ENCODE measurements around the gene GPC6. TPM values are rescaled to one million over a fixed set of nuclear protein-coding genes. Genes with fewer than 3 reads are reported as not detected.

The GPC6 gene
- total and polyA plus RNA-seq, 2 donors (not counting 1 experiment from before 2014, with no cell fraction given), result not detected

GRCh38 chr13:94224670-94225069 is 998.1 kb downstream of the GPC6 start:
- Mint-ChIP-seq H3K27ac (no peak overlapping the region), H3K4me1 (no peaks in the 10 kb centered on the region), H3K9me3 (ENCODE audit: insufficient read depth) (no peaks in the 10 kb centered on the region), H3K27me3 (peaks cover 2% of the 10 kb centered on the region), H3K4me3 (no peak overlapping the region)
- no peaks in the 10 kb centered on the region for H3K36me3 ChIP-seq (replicated peaks in 1 of 2; ENCODE audit: control extremely low read depth in 1 of 2, control insufficient read depth in 1 of 2, extremely low read depth in 1 of 2, insufficient read depth in 2 of 2, low read length in 1 of 2)
- no peaks in the 10 kb centered on the region for H3K4me1 ChIP-seq (ENCODE audit: control insufficient read depth in 2 of 2, insufficient read depth in 2 of 2, low read length in 2 of 2)
- POLR2A ChIA-PET, result no interaction called here
- H3K4me2 ChIP-seq (replicated peaks; ENCODE audit: low read depth, low read length, poor library complexity, severe bottlenecking), result no peak overlapping the region
- no peak for ATAC-seq (ENCODE audit: low read depth)
- H3K9ac ChIP-seq (ENCODE audit: low read length), result no peak overlapping the region
- TF ChIP-seq EZH2 (IDR thresholded peaks at IDR 0.05; ENCODE audit: borderline replicate concordance, insufficient read depth, low read depth, low read length, poor library complexity, severe bottlenecking) (no peak), CTCF (IDR thresholded peaks at IDR 0.05) (no peak)
- H3K4me3 ChIP-seq (ENCODE audit: control extremely low read depth in 1 of 5, extremely low read depth in 1 of 5, insufficient read depth in 1 of 5, low read depth in 2 of 5, low read length in 4 of 5), result no peak overlapping the region
- intact Hi-C loops (cut with micrococcal nuclease), result no loop called here
- no peak for DNase-seq
- H3K79me2 ChIP-seq (ENCODE audit: control insufficient read depth, insufficient read depth, low read length), result no peaks in the 10 kb centered on the region
- no peaks in the 10 kb centered on the region for H3K9me3 ChIP-seq (ENCODE audit: control extremely low read depth in 1 of 3, control insufficient read depth in 2 of 3, insufficient read depth in 1 of 3, low read length in 2 of 3)
- H2AFZ ChIP-seq (ENCODE audit: insufficient read depth, low read depth, low read length, poor library complexity, severe bottlenecking), result no peak overlapping the region
- H3K27ac ChIP-seq (ENCODE audit: low read length in 2 of 2), result no peak overlapping the region
- no peaks in the 10 kb centered on the region for H3K27me3 ChIP-seq (replicated peaks in 1 of 4; ENCODE audit: control extremely low read depth in 1 of 4, control insufficient read depth in 3 of 4, insufficient read depth in 4 of 4, low read length in 3 of 4)
- 96% methylated on average over 2 of the region's 3 CpGs for WGBS (ENCODE audit: insufficient coverage)
- CTCF ChIA-PET, result no interaction called here
- no peaks in the 10 kb centered on the region for H4K20me1 ChIP-seq (ENCODE audit: control insufficient read depth, insufficient read depth, low read length, poor library complexity, severe bottlenecking)

DNA sequence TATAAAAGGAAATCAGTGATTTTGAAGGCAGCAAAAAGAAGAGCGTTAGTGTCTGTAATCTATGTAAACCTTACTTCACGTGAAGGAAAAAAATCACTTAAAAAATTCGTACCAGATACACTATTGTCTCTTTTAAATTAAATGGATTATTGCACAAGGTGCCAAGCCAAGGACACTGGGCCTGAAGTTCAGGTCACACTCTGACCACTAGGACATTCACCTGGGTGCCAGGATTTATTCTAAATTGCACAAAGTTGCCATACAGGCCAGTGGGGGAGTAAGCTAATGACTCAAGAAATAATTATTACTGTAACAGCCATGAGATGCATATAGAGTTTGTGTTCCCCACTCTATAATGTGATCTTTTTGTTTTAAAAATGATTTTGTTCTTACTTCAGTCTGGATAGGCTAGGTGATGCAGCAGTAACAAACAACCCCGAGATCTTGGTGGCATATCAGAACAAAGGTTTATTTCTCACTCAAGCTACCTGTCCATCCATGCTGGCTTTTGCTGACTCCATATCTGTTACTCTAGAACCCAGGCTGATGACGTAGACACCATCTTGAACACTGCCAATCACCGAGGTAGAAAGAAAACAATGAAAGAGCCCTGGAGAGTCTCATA is 1000.8 kb downstream of the GPC6 start:
- Histone ChIP-seq H3K4me2 (replicated peaks; ENCODE audit: low read depth, low read length, poor library complexity, severe bottlenecking) (no peak overlapping the region), H3K9me3 (ENCODE audit: control extremely low read depth in 1 of 3, control insufficient read depth in 2 of 3, insufficient read depth in 1 of 3, low read length in 2 of 3) (no peaks in the 10 kb centered on the region), H3K36me3 (replicated peaks in 1 of 2; ENCODE audit: control extremely low read depth in 1 of 2, control insufficient read depth in 1 of 2, extremely low read depth in 1 of 2, insufficient read depth in 2 of 2, low read length in 1 of 2) (no peaks in the 10 kb centered on the region), H3K27ac (ENCODE audit: low read length in 2 of 2) (no peak overlapping the region), H3K27me3 (replicated peaks in 1 of 4; ENCODE audit: control extremely low read depth in 1 of 4, control insufficient read depth in 3 of 4, insufficient read depth in 4 of 4, low read length in 3 of 4) (no peaks in the 10 kb centered on the region), H3K4me1 (ENCODE audit: control insufficient read depth in 2 of 2, insufficient read depth in 2 of 2, low read length in 2 of 2) (no peaks in the 10 kb centered on the region), H3K4me3 (ENCODE audit: control extremely low read depth in 1 of 5, extremely low read depth in 1 of 5, insufficient read depth in 1 of 5, low read depth in 2 of 5, low read length in 4 of 5) (no peak overlapping the region), H4K20me1 (ENCODE audit: control insufficient read depth, insufficient read depth, low read length, poor library complexity, severe bottlenecking) (no peaks in the 10 kb centered on the region), H3K9ac (ENCODE audit: low read length) (no peak overlapping the region), H2AFZ (ENCODE audit: insufficient read depth, low read depth, low read length, poor library complexity, severe bottlenecking) (no peak overlapping the region), H3K79me2 (ENCODE audit: control insufficient read depth, insufficient read depth, low read length) (no peaks in the 10 kb centered on the region)
- DNase-seq (no peak), ATAC-seq (ENCODE audit: low read depth) (no peak)
- peaks cover 2% of the 10 kb centered on the region for H3K27me3 Mint-ChIP-seq
- intact Hi-C loops (cut with micrococcal nuclease), result no loop called here
- ChIA-PET CTCF (no interaction called here), POLR2A (no interaction called here)
- H3K4me1 Mint-ChIP-seq, result no peaks in the 10 kb centered on the region
- TF ChIP-seq CTCF (IDR thresholded peaks at IDR 0.05) (no peak), EZH2 (IDR thresholded peaks at IDR 0.05; ENCODE audit: borderline replicate concordance, insufficient read depth, low read depth, low read length, poor library complexity, severe bottlenecking) (no peak)
- WGBS (ENCODE audit: insufficient coverage), result 80% methylated on average over 3 of the region's 6 CpGs
- no peak overlapping the region for H3K4me3 Mint-ChIP-seq
- no peaks in the 10 kb centered on the region for H3K9me3 Mint-ChIP-seq (ENCODE audit: insufficient read depth)
- no peak overlapping the region for H3K27ac Mint-ChIP-seq

All from B cell (primary cell).